HEK293 (cell line): ENCODE data around the gene EML6.

Experiments used
- ZNF580 ChIP-seq: fragments of 450-650 bp; formaldehyde crosslinking; IDR thresholded peaks from 2 replicates; pipeline ENCODE4 v1.5.1; 2016; ENCODE audit warnings: missing biosample characterization, missing genetic modification characterization
- ZNF658 ChIP-seq: fragments of 450-650 bp; formaldehyde crosslinking; IDR thresholded peaks from 2 replicates; pipeline ENCODE4; 2016; ENCODE audit warnings: missing biosample characterization, missing genetic modification characterization
- TF ChIP-seq, protein P1 (sequence below): fragments of 450-650 bp; formaldehyde crosslinking; IDR thresholded peaks from 2 replicates; pipeline ENCODE4 v1.5.1; 2016; ENCODE audit warnings: missing biosample characterization, missing genetic modification characterization, borderline replicate concordance

DNA sequence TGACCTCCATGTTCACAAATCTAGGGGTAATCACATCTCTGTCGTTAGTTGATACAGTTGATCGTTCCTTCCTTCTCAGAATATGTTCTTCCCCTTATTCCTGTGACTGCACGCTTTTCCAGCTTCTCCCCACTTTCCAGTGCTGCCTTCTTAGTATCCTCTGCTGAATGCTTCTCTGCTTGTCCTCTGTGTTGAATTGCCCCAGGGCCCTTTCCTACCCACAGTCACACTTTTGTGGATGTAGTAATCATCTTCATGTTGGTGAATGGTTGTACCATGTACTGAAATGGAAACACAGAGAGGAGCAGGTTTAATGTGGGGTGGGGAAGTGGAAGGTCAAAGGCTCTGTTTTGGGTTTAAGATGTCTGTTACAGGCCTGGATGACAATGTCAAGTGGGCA lies 47.2 kb downstream of the EML6 start:
- no peak for TF ChIP-seq ZNF658 (tag by site-specific recombination)
- TF ChIP-seq ZNF580 (tag by site-specific recombination): no peak
- TF ChIP-seq, protein P1, sequence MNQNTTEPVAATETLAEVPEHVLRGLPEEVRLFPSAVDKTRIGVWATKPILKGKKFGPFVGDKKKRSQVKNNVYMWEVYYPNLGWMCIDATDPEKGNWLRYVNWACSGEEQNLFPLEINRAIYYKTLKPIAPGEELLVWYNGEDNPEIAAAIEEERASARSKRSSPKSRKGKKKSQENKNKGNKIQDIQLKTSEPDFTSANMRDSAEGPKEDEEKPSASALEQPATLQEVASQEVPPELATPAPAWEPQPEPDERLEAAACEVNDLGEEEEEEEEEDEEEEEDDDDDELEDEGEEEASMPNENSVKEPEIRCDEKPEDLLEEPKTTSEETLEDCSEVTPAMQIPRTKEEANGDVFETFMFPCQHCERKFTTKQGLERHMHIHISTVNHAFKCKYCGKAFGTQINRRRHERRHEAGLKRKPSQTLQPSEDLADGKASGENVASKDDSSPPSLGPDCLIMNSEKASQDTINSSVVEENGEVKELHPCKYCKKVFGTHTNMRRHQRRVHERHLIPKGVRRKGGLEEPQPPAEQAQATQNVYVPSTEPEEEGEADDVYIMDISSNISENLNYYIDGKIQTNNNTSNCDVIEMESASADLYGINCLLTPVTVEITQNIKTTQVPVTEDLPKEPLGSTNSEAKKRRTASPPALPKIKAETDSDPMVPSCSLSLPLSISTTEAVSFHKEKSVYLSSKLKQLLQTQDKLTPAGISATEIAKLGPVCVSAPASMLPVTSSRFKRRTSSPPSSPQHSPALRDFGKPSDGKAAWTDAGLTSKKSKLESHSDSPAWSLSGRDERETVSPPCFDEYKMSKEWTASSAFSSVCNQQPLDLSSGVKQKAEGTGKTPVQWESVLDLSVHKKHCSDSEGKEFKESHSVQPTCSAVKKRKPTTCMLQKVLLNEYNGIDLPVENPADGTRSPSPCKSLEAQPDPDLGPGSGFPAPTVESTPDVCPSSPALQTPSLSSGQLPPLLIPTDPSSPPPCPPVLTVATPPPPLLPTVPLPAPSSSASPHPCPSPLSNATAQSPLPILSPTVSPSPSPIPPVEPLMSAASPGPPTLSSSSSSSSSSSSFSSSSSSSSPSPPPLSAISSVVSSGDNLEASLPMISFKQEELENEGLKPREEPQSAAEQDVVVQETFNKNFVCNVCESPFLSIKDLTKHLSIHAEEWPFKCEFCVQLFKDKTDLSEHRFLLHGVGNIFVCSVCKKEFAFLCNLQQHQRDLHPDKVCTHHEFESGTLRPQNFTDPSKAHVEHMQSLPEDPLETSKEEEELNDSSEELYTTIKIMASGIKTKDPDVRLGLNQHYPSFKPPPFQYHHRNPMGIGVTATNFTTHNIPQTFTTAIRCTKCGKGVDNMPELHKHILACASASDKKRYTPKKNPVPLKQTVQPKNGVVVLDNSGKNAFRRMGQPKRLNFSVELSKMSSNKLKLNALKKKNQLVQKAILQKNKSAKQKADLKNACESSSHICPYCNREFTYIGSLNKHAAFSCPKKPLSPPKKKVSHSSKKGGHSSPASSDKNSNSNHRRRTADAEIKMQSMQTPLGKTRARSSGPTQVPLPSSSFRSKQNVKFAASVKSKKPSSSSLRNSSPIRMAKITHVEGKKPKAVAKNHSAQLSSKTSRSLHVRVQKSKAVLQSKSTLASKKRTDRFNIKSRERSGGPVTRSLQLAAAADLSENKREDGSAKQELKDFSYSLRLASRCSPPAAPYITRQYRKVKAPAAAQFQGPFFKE (tag by site-specific recombination): no peak
